Activated T-cell treated with anti-CD3 and anti-CD28 coated beads, Interleukin-2, amount 50 U/mL, for 1 hour (primary cell): ENCODE measurements around the gene MFNG.

Experiments used
- DNase-seq: peaks from one replicate; pipeline ENCODE4 v3.0.0-alpha.2; 2020

Gene MFNG

GRCh38 chr22:37492428-37493344, 6.5 kb upstream of the MFNG start:
- peak; percentile 60 for DNase-seq

- no peak for DNase-seq
Observed at GRCh38 chr22:37491559-37492427, 5.6 kb upstream of the MFNG start.

- no peak for DNase-seq
Observed at GRCh38 chr22:37491106-37491505, 4.9 kb upstream of the MFNG start.

GRCh38 chr22:37489983-37490382, 3.8 kb upstream of the MFNG start:
- DNase-seq = no peak

- DNase-seq = no peak
Observed at GRCh38 chr22:37488337-37489135, 2.4 kb upstream of the MFNG start.

- DNase-seq = no peak
Observed at GRCh38 chr22:37487571-37487970, 1.4 kb upstream of the MFNG start.

- DNase-seq = no peak
Observed at GRCh38 chr22:37487129-37487528, 945 bp upstream of the MFNG start.

GRCh38 chr22:37485395-37486223, 575 bp downstream of the MFNG start:
- peak; percentile 48 for DNase-seq

- peak; percentile 75 for DNase-seq
Observed at GRCh38 chr22:37484480-37485394, 1.4 kb downstream of the MFNG start.

GRCh38 chr22:37483050-37483449, 3.1 kb downstream of the MFNG start:
- DNase-seq = no peak

GRCh38 chr22:37482244-37482643, 3.9 kb downstream of the MFNG start:
- DNase-seq = no peak

GRCh38 chr22:37481347-37481907, 4.8 kb downstream of the MFNG start:
- no peak for DNase-seq

- no peak for DNase-seq
Observed at GRCh38 chr22:37480387-37481346, 5.5 kb downstream of the MFNG start.

GRCh38 chr22:37479196-37479595, 7.0 kb downstream of the MFNG start:
- DNase-seq = no peak

GRCh38 chr22:37476389-37477329, 9.5 kb downstream of the MFNG start:
- DNase-seq = no peak

- DNase-seq = no peak
Observed at GRCh38 chr22:37474447-37475090, 11.6 kb downstream of the MFNG start.

GRCh38 chr22:37473437-37473946, 12.7 kb downstream of the MFNG start:
- DNase-seq = no peak
